Measurements from ENCODE around the gene HECW1. TPM values are rescaled to one million over a fixed set of nuclear protein-coding genes. Genes with fewer than 3 reads are reported as not detected.

HECW1 gene
- total RNA-seq, 1 donor from 2014 or later: not detected

DNA sequence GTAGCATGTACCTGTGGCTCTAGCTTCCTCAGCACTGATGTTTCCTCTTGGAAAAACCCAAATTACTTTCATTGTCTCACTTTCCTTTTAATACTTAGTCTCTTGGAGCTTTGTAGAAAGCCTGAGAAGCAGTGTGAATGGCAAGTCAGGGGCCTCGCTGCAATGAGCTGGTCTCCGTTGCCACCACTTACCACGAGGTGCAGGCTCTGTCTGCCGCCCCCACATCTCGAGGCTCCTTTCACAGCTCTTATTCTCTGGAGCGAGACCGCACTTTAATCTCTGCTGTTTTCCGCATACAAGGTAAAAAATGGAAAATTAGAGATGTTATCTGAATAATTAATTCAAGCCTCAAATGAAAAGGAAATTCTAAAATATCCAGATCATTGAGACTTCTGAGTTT lies 186.2 kb downstream of the HECW1 start:
- Mint-ChIP-seq H3K27ac (no peak overlapping the region), H3K4me3 (ENCODE audit: low read depth) (no peak overlapping the region), H3K4me1 (ENCODE audit: low read depth) (peaks cover 6% of the 10 kb centered on the region), H3K36me3 (ENCODE audit: low read depth) (no peaks in the 10 kb centered on the region), H3K27me3 (ENCODE audit: low read depth) (peaks cover 20% of the 10 kb centered on the region), H3K9me3 (no peaks in the 10 kb centered on the region)
- intact Hi-C loops (cut with micrococcal nuclease): no loop called here
- DNase-seq (ENCODE audit: low spot score): no peak

DNA sequence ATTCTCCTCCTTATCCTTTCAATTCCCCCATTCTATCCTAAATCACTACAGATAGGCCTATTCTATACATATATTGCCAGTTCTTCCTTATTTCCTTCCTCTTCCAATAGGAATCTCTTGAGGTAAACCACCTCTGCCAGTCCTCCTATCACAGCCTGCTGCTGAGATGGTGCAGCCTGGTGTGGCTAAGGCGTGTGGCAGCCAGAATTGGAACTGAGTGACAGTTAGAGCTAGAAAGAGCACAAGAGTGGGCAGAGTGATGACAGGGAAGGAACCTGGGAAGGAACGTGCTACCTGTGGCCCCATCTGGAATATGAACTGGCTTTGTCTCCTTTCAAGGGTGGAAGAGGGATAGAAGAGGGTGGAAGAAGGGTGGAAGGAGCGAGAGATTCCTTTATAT lies 187.7 kb downstream of the HECW1 start:
- no peak overlapping the region for H3K4me3 Mint-ChIP-seq (ENCODE audit: low read depth)
- intact Hi-C loops (cut with micrococcal nuclease): no loop called here
- H3K4me1 Mint-ChIP-seq (ENCODE audit: low read depth): peaks cover 16% of the 10 kb centered on the region
- H3K27me3 Mint-ChIP-seq (ENCODE audit: low read depth): peaks cover 16% of the 10 kb centered on the region
- H3K9me3 Mint-ChIP-seq: no peaks in the 10 kb centered on the region
- H3K36me3 Mint-ChIP-seq (ENCODE audit: low read depth): no peaks in the 10 kb centered on the region
- no peak for DNase-seq (ENCODE audit: low spot score)
- no peak overlapping the region for H3K27ac Mint-ChIP-seq

- no peak overlapping the region for H3K27ac Mint-ChIP-seq
- no peak overlapping the region for H3K4me3 Mint-ChIP-seq (ENCODE audit: low read depth)
- intact Hi-C loops (cut with micrococcal nuclease): no loop called here
- no peaks in the 10 kb centered on the region for H3K36me3 Mint-ChIP-seq (ENCODE audit: low read depth)
- H3K4me1 Mint-ChIP-seq (ENCODE audit: low read depth): peaks cover 16% of the 10 kb centered on the region
- no peak for DNase-seq (ENCODE audit: low spot score)
- H3K9me3 Mint-ChIP-seq: no peaks in the 10 kb centered on the region
- peaks cover 12% of the 10 kb centered on the region for H3K27me3 Mint-ChIP-seq (ENCODE audit: low read depth)
Measured at GRCh38 chr7:43302211-43302711, 189.8 kb downstream of the HECW1 start.

GRCh38 chr7:43302773-43303460 lies 190.5 kb downstream of the HECW1 start:
- H3K9me3 Mint-ChIP-seq: no peaks in the 10 kb centered on the region
- no peak overlapping the region for H3K27ac Mint-ChIP-seq
- peaks cover 16% of the 10 kb centered on the region for H3K4me1 Mint-ChIP-seq (ENCODE audit: low read depth)
- peaks cover 13% of the 10 kb centered on the region for H3K27me3 Mint-ChIP-seq (ENCODE audit: low read depth)
- H3K36me3 Mint-ChIP-seq (ENCODE audit: low read depth): no peaks in the 10 kb centered on the region
- H3K4me3 Mint-ChIP-seq (ENCODE audit: low read depth): no peak overlapping the region
- DNase-seq (ENCODE audit: low spot score): no peak
- intact Hi-C loops (cut with micrococcal nuclease): no loop called here

DNA sequence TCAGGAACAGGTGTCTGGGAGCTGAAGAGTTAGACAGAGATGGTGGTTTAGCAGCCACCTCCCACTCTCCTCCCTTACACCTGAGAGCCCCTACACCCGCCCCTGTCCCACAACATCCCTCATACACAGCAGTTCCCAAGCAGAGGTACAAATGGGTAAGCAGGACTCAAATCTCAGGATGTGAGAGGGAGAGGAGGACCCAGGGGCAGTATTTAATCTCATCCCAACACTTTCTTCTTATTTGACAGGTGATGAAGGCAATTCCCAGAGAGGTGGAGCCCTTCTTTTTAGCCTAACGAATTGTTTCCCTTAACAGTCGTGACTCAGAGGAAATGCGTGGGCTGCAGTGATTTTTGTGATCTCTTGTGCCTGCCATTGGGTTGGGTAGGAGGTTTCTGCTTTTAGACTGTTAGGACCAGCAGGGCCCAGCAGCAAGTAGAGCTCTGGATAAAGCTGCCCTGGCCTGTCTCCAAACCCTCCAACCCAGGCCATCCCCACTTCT lies 191.3 kb downstream of the HECW1 start:
- no peak for DNase-seq (ENCODE audit: low spot score)
- peaks cover 14% of the 10 kb centered on the region for H3K27me3 Mint-ChIP-seq (ENCODE audit: low read depth)
- H3K4me1 Mint-ChIP-seq (ENCODE audit: low read depth): peaks cover 16% of the 10 kb centered on the region
- H3K4me3 Mint-ChIP-seq (ENCODE audit: low read depth): no peak overlapping the region
- no peaks in the 10 kb centered on the region for H3K9me3 Mint-ChIP-seq
- no peaks in the 10 kb centered on the region for H3K36me3 Mint-ChIP-seq (ENCODE audit: low read depth)
- intact Hi-C loops (cut with micrococcal nuclease): no loop called here
- no peak overlapping the region for H3K27ac Mint-ChIP-seq

GRCh38 chr7:43306404-43306803 lies 194.0 kb downstream of the HECW1 start:
- peaks cover 16% of the 10 kb centered on the region for H3K4me1 Mint-ChIP-seq (ENCODE audit: low read depth)
- intact Hi-C loops (cut with micrococcal nuclease): no loop called here
- H3K27ac Mint-ChIP-seq: no peak overlapping the region
- peaks cover 17% of the 10 kb centered on the region for H3K27me3 Mint-ChIP-seq (ENCODE audit: low read depth)
- H3K4me3 Mint-ChIP-seq (ENCODE audit: low read depth): no peak overlapping the region
- no peaks in the 10 kb centered on the region for H3K9me3 Mint-ChIP-seq
- H3K36me3 Mint-ChIP-seq (ENCODE audit: low read depth): no peaks in the 10 kb centered on the region
- DNase-seq (ENCODE audit: low spot score): no peak

DNA sequence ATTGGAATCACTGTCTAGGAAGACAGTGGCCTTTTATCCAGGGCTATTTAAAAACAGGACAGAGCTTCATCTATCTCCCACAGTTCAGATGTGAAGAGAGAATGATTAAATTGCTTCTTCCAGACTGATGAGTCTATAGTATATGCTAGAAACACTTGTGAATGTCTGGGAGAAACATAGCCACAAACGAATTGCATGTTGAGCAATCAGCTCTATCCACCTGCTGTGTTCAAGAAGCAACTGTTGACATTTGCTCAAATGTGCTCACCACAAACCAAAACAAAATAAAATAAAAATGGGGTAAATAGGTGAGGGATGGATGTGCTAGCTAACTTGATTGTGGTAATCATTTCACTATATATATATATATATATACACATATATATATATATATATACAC lies 195.1 kb downstream of the HECW1 start:
- H3K4me1 Mint-ChIP-seq (ENCODE audit: low read depth): peaks cover 14% of the 10 kb centered on the region
- H3K9me3 Mint-ChIP-seq: no peaks in the 10 kb centered on the region
- H3K36me3 Mint-ChIP-seq (ENCODE audit: low read depth): no peaks in the 10 kb centered on the region
- H3K27ac Mint-ChIP-seq: no peak overlapping the region
- no peak for DNase-seq (ENCODE audit: low spot score)
- intact Hi-C loops (cut with micrococcal nuclease): no loop called here
- H3K4me3 Mint-ChIP-seq (ENCODE audit: low read depth): no peak overlapping the region
- H3K27me3 Mint-ChIP-seq (ENCODE audit: low read depth): peaks cover 20% of the 10 kb centered on the region

- Mint-ChIP-seq H3K9me3 (no peaks in the 10 kb centered on the region), H3K27me3 (ENCODE audit: low read depth) (peaks cover 24% of the 10 kb centered on the region), H3K27ac (no peak overlapping the region), H3K36me3 (ENCODE audit: low read depth) (no peaks in the 10 kb centered on the region), H3K4me1 (ENCODE audit: low read depth) (peaks cover 10% of the 10 kb centered on the region), H3K4me3 (ENCODE audit: low read depth) (no peak overlapping the region)
- intact Hi-C loops (cut with micrococcal nuclease): no loop called here
- no peak for DNase-seq (ENCODE audit: low spot score)
Measured at GRCh38 chr7:43308913-43309705, 196.7 kb downstream of the HECW1 start.

GRCh38 chr7:43309706-43310022 lies 197.2 kb downstream of the HECW1 start:
- intact Hi-C loops (cut with micrococcal nuclease): loop anchor here (10.0 kb wide), 1 partner anchor 265 kb away; no protein-coding TSS in a partner anchor
- DNase-seq (ENCODE audit: low spot score): no peak
- Mint-ChIP-seq H3K36me3 (ENCODE audit: low read depth) (no peaks in the 10 kb centered on the region), H3K4me1 (ENCODE audit: low read depth) (peaks cover 13% of the 10 kb centered on the region), H3K4me3 (ENCODE audit: low read depth) (no peak overlapping the region), H3K27me3 (ENCODE audit: low read depth) (peaks cover 24% of the 10 kb centered on the region), H3K9me3 (no peaks in the 10 kb centered on the region), H3K27ac (no peak overlapping the region)

GRCh38 chr7:43311052-43311451 lies 198.6 kb downstream of the HECW1 start:
- H3K36me3 Mint-ChIP-seq (ENCODE audit: low read depth): no peaks in the 10 kb centered on the region
- DNase-seq (ENCODE audit: low spot score): no peak
- no peaks in the 10 kb centered on the region for H3K9me3 Mint-ChIP-seq
- H3K27me3 Mint-ChIP-seq (ENCODE audit: low read depth): peaks cover 26% of the 10 kb centered on the region
- H3K4me3 Mint-ChIP-seq (ENCODE audit: low read depth): no peak overlapping the region
- H3K4me1 Mint-ChIP-seq (ENCODE audit: low read depth): peaks cover 15% of the 10 kb centered on the region
- H3K27ac Mint-ChIP-seq: no peak overlapping the region
- intact Hi-C loops (cut with micrococcal nuclease): loop anchor here (10.0 kb wide), 1 partner anchor 264 kb away; no protein-coding TSS in a partner anchor

- intact Hi-C loops (cut with micrococcal nuclease): loop anchor here (10.0 kb wide), 1 partner anchor 263 kb away; no protein-coding TSS in a partner anchor
- DNase-seq (ENCODE audit: low spot score): no peak
- no peaks in the 10 kb centered on the region for H3K36me3 Mint-ChIP-seq (ENCODE audit: low read depth)
- H3K27ac Mint-ChIP-seq: no peak overlapping the region
- no peaks in the 10 kb centered on the region for H3K9me3 Mint-ChIP-seq
- no peak overlapping the region for H3K4me3 Mint-ChIP-seq (ENCODE audit: low read depth)
- peaks cover 26% of the 10 kb centered on the region for H3K27me3 Mint-ChIP-seq (ENCODE audit: low read depth)
- peaks cover 15% of the 10 kb centered on the region for H3K4me1 Mint-ChIP-seq (ENCODE audit: low read depth)
Measured at GRCh38 chr7:43311694-43312093, 199.2 kb downstream of the HECW1 start.

DNA sequence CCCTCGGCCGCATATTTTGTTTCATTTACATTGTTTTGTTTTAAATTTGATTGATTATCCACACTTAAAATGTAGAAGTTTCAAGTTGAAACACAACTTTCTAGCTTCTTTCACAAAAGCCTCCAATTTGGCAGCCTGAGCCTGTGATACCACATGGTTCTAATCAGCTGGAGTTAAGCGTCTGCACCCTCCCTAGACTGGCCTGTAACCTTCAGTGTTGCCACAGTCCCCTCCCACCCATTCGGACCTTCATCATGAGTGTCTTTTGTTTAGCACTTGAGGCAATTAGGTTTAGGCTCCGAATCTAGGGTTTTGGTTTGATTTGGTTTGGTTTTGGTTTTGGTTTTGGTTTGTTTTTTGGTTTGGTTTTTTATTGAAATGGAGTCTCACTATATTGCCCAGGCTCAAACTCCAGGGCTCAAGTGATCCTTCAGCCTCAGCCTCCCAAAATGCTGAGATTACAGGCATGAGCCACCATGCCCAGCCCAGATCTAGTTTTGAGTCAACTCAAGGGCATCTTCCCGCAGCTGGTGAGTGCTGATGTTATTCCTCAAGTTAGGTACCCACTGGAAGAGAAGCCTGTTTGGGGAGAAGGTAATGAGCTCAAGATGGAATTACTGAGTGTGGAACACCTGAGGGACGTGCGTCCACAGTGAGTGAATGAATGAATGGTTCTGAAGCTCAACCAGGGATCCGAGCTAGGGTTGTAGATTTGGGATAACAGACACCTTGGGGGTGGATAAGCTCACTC lies 201.4 kb downstream of the HECW1 start:
- peaks cover 32% of the 10 kb centered on the region for H3K27me3 Mint-ChIP-seq (ENCODE audit: low read depth)
- no peak overlapping the region for H3K27ac Mint-ChIP-seq
- no peaks in the 10 kb centered on the region for H3K9me3 Mint-ChIP-seq
- no peaks in the 10 kb centered on the region for H3K36me3 Mint-ChIP-seq (ENCODE audit: low read depth)
- H3K4me3 Mint-ChIP-seq (ENCODE audit: low read depth): no peak overlapping the region
- peaks cover 15% of the 10 kb centered on the region for H3K4me1 Mint-ChIP-seq (ENCODE audit: low read depth)
- DNase-seq (ENCODE audit: low spot score): no peak
- intact Hi-C loops (cut with micrococcal nuclease): loop anchor here (10.0 kb wide), 1 partner anchor 261 kb away; no protein-coding TSS in a partner anchor

All from activated T-helper 2 cell treated with anti-CD3 and anti-CD28 coated beads, Interferon-gamma antibody, Interleukin-2, Interleukin-4, amounts not matched to agents 10 μg/mL and 5 μg/mL and 100 μg/mL, durations not matched to agents 14 hours and 24 hours and 36 hours (primary cell).